ENCODE results near the gene PRKG1.
"Not testable (repeated sequence)": the region's sequence is repeated elsewhere in the genome, so short reads cannot be mapped to it uniquely, and the experiment has no call there.

Gene PRKG1

GRCh38 chr10:51163380-51164049, 89.2 kb downstream of the PRKG1 start:
- H3K9ac ChIP-seq (ENCODE audit: low read depth, low read length, poor library complexity); H3K4me3 ChIP-seq (ENCODE audit: low read length in 2 of 2); H3K4me2 ChIP-seq (ENCODE audit: insufficient read depth, low read length, poor library complexity, severe bottlenecking); H2BK12ac ChIP-seq (ENCODE audit: low read length); H3K4ac ChIP-seq (ENCODE audit: low read length); H4K91ac ChIP-seq (ENCODE audit: low read depth, low read length, poor library complexity); H2BK5ac ChIP-seq (ENCODE audit: low read length); H3K27me3 ChIP-seq (ENCODE audit: control insufficient read depth in 3 of 3, insufficient read depth in 3 of 3, low read depth in 1 of 3, low read length in 3 of 3); H3K4me1 ChIP-seq (ENCODE audit: control insufficient read depth in 2 of 2, insufficient read depth in 1 of 2, low read depth in 1 of 2, low read length in 2 of 2); H3K18ac ChIP-seq (ENCODE audit: low read length); H2AFZ ChIP-seq (ENCODE audit: low read length); H2BK15ac ChIP-seq (ENCODE audit: low read length); H2BK120ac ChIP-seq (ENCODE audit: low read depth, low read length); H3K9me3 ChIP-seq (replicated peaks in 1 of 2; ENCODE audit: control insufficient read depth in 2 of 2, insufficient read depth in 1 of 2, low read depth in 1 of 2, low read length in 2 of 2); H3K23ac ChIP-seq (ENCODE audit: low read depth, low read length, poor library complexity); DNase-seq (ENCODE audit: low spot score); H3K36me3 ChIP-seq (replicated peaks in 1 of 2; ENCODE audit: control insufficient read depth in 2 of 2, insufficient read depth in 2 of 2, low read length in 2 of 2); H3K27ac ChIP-seq (replicated peaks; ENCODE audit: low read length); H4K8ac ChIP-seq (ENCODE audit: low read depth, low read length); H3K14ac ChIP-seq (ENCODE audit: low read length); H2AK5ac ChIP-seq (ENCODE audit: low read depth, low read length); H3K79me1 ChIP-seq (ENCODE audit: low read depth, low read length): not testable (repeated sequence)
- no CpG with 5 or more reads among the region's 30 CpGs for WGBS, 2 donors (ENCODE audit: extremely low coverage in 2 of 2, insufficient read length in 2 of 2, insufficient replicate concordance in 1 of 2)

DNA sequence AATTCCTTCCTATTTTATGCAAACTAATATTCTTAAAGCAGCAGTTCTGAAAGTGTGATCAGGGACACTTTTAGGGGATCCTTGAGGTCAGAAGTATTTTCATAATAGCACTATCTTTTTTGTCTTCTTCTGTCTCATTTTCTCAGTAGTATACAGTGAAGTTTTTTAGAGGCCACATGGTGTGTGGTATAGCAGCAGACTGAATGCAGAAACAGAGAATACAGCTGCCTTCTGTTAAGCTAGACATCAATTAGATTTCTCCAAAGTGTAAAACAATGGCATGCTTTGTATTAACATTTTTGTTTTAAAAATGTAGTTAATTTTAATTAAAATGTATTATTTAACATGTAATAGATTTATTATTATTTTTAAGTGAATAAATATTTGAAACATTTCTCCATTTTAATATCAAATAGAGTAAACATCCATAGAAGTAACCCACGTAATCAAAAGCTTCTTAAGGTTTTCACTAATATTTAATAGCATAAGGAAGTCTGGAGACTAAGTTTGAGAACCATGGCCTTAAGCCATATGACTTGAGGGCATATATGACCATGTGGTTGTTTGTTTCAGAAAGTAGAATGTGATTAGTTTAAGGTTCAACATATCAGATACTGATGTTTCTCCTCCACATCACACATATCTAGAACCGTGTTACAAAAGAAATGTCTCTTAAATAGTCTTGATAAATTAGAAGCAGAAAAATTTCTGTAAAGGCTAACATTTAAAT, 94.0 kb downstream of the PRKG1 start:
- Histone ChIP-seq H2AK5ac (ENCODE audit: low read depth, low read length) (no peak overlapping the region), H3K4ac (ENCODE audit: low read length) (no peak overlapping the region), H2BK120ac (ENCODE audit: low read depth, low read length) (no peak overlapping the region), H3K27ac (replicated peaks; ENCODE audit: low read length) (no peak overlapping the region), H3K79me1 (ENCODE audit: low read depth, low read length) (no peaks in the 10 kb centered on the region), H3K14ac (ENCODE audit: low read length) (no peak overlapping the region), H3K18ac (ENCODE audit: low read length) (no peak overlapping the region), H4K91ac (ENCODE audit: low read depth, low read length, poor library complexity) (no peak overlapping the region), H3K23ac (ENCODE audit: low read depth, low read length, poor library complexity) (no peak overlapping the region), H2BK5ac (ENCODE audit: low read length) (no peak overlapping the region), H3K4me2 (ENCODE audit: insufficient read depth, low read length, poor library complexity, severe bottlenecking) (no peak overlapping the region), H3K9me3 (replicated peaks in 1 of 2; ENCODE audit: control insufficient read depth in 2 of 2, insufficient read depth in 1 of 2, low read depth in 1 of 2, low read length in 2 of 2) (no peaks in the 10 kb centered on the region), H3K4me3 (ENCODE audit: low read length in 2 of 2) (no peak overlapping the region), H2BK15ac (ENCODE audit: low read length) (no peak overlapping the region), H3K36me3 (replicated peaks in 1 of 2; ENCODE audit: control insufficient read depth in 2 of 2, insufficient read depth in 2 of 2, low read length in 2 of 2) (no peaks in the 10 kb centered on the region), H2BK12ac (ENCODE audit: low read length) (no peak overlapping the region), H3K27me3 (ENCODE audit: control insufficient read depth in 3 of 3, insufficient read depth in 3 of 3, low read depth in 1 of 3, low read length in 3 of 3) (no peaks in the 10 kb centered on the region), H3K4me1 (ENCODE audit: control insufficient read depth in 2 of 2, insufficient read depth in 1 of 2, low read depth in 1 of 2, low read length in 2 of 2) (no peaks in the 10 kb centered on the region), H3K9ac (ENCODE audit: low read depth, low read length, poor library complexity) (no peak overlapping the region), H2AFZ (ENCODE audit: low read length) (no peak overlapping the region), H4K8ac (ENCODE audit: low read depth, low read length) (no peak overlapping the region)
- WGBS, 2 donors (ENCODE audit: extremely low coverage in 2 of 2, insufficient read length in 2 of 2, insufficient replicate concordance in 1 of 2): no CpG with 5 or more reads among the region's 2 CpGs
- no peak for DNase-seq (ENCODE audit: low spot score)

GRCh38 chr10:51169111-51169510, 94.8 kb downstream of the PRKG1 start:
- Histone ChIP-seq H4K8ac (ENCODE audit: low read depth, low read length) (no peak overlapping the region), H2BK5ac (ENCODE audit: low read length) (no peak overlapping the region), H3K14ac (ENCODE audit: low read length) (no peak overlapping the region), H3K4me1 (ENCODE audit: control insufficient read depth in 2 of 2, insufficient read depth in 1 of 2, low read depth in 1 of 2, low read length in 2 of 2) (no peaks in the 10 kb centered on the region), H3K27me3 (ENCODE audit: control insufficient read depth in 3 of 3, insufficient read depth in 3 of 3, low read depth in 1 of 3, low read length in 3 of 3) (no peaks in the 10 kb centered on the region), H3K27ac (replicated peaks; ENCODE audit: low read length) (no peak overlapping the region), H3K4me3 (ENCODE audit: low read length in 2 of 2) (no peak overlapping the region), H3K36me3 (replicated peaks in 1 of 2; ENCODE audit: control insufficient read depth in 2 of 2, insufficient read depth in 2 of 2, low read length in 2 of 2) (no peaks in the 10 kb centered on the region), H3K9me3 (replicated peaks in 1 of 2; ENCODE audit: control insufficient read depth in 2 of 2, insufficient read depth in 1 of 2, low read depth in 1 of 2, low read length in 2 of 2) (no peaks in the 10 kb centered on the region), H2BK120ac (ENCODE audit: low read depth, low read length) (no peak overlapping the region), H4K91ac (ENCODE audit: low read depth, low read length, poor library complexity) (no peak overlapping the region), H3K23ac (ENCODE audit: low read depth, low read length, poor library complexity) (no peak overlapping the region), H2BK12ac (ENCODE audit: low read length) (no peak overlapping the region), H3K4me2 (ENCODE audit: insufficient read depth, low read length, poor library complexity, severe bottlenecking) (no peak overlapping the region), H3K4ac (ENCODE audit: low read length) (no peak overlapping the region), H3K18ac (ENCODE audit: low read length) (no peak overlapping the region), H2AFZ (ENCODE audit: low read length) (no peak overlapping the region), H3K9ac (ENCODE audit: low read depth, low read length, poor library complexity) (no peak overlapping the region), H2AK5ac (ENCODE audit: low read depth, low read length) (no peak overlapping the region), H2BK15ac (ENCODE audit: low read length) (no peak overlapping the region), H3K79me1 (ENCODE audit: low read depth, low read length) (no peaks in the 10 kb centered on the region)
- no CpG with 5 or more reads among the region's 1 CpG for WGBS, 2 donors (ENCODE audit: extremely low coverage in 2 of 2, insufficient read length in 2 of 2, insufficient replicate concordance in 1 of 2)
- no peak for DNase-seq (ENCODE audit: low spot score)

- no peak overlapping the region for H2BK120ac ChIP-seq (ENCODE audit: low read depth, low read length)
- no peak overlapping the region for H2AK5ac ChIP-seq (ENCODE audit: low read depth, low read length)
- WGBS, 2 donors (ENCODE audit: extremely low coverage in 2 of 2, insufficient read length in 2 of 2, insufficient replicate concordance in 1 of 2): no CpG with 5 or more reads among the region's 2 CpGs
- no peak overlapping the region for H2BK15ac ChIP-seq (ENCODE audit: low read length)
- H3K27me3 ChIP-seq (ENCODE audit: control insufficient read depth in 3 of 3, insufficient read depth in 3 of 3, low read depth in 1 of 3, low read length in 3 of 3): no peaks in the 10 kb centered on the region
- no peak overlapping the region for H4K8ac ChIP-seq (ENCODE audit: low read depth, low read length)
- H3K36me3 ChIP-seq (replicated peaks in 1 of 2; ENCODE audit: control insufficient read depth in 2 of 2, insufficient read depth in 2 of 2, low read length in 2 of 2): no peaks in the 10 kb centered on the region
- no peak overlapping the region for H3K18ac ChIP-seq (ENCODE audit: low read length)
- H4K91ac ChIP-seq (ENCODE audit: low read depth, low read length, poor library complexity): no peak overlapping the region
- no peak overlapping the region for H3K4me2 ChIP-seq (ENCODE audit: insufficient read depth, low read length, poor library complexity, severe bottlenecking)
- DNase-seq (ENCODE audit: low spot score): no peak
- H3K4me3 ChIP-seq (ENCODE audit: low read length in 2 of 2): no peak overlapping the region
- H2BK5ac ChIP-seq (ENCODE audit: low read length): no peak overlapping the region
- no peaks in the 10 kb centered on the region for H3K9me3 ChIP-seq (replicated peaks in 1 of 2; ENCODE audit: control insufficient read depth in 2 of 2, insufficient read depth in 1 of 2, low read depth in 1 of 2, low read length in 2 of 2)
- no peak overlapping the region for H3K14ac ChIP-seq (ENCODE audit: low read length)
- no peak overlapping the region for H3K9ac ChIP-seq (ENCODE audit: low read depth, low read length, poor library complexity)
- H3K4me1 ChIP-seq (ENCODE audit: control insufficient read depth in 2 of 2, insufficient read depth in 1 of 2, low read depth in 1 of 2, low read length in 2 of 2): no peaks in the 10 kb centered on the region
- H3K23ac ChIP-seq (ENCODE audit: low read depth, low read length, poor library complexity): no peak overlapping the region
- no peak overlapping the region for H2AFZ ChIP-seq (ENCODE audit: low read length)
- no peak overlapping the region for H3K27ac ChIP-seq (replicated peaks; ENCODE audit: low read length)
- no peak overlapping the region for H2BK12ac ChIP-seq (ENCODE audit: low read length)
- no peak overlapping the region for H3K4ac ChIP-seq (ENCODE audit: low read length)
- no peaks in the 10 kb centered on the region for H3K79me1 ChIP-seq (ENCODE audit: low read depth, low read length)
Measured at GRCh38 chr10:51170518-51171245, 96.4 kb downstream of the PRKG1 start.
